HG02798 (cell line): ENCODE measurements around the gene INAFM2.

Source experiments
- ATAC-seq: cut with Tn5 transposase; IDR thresholded peaks from one replicate; pipeline ENCODE4 v1.9.1; 2021; ENCODE audit warnings: mild to moderate bottlenecking; ENCODE audit not compliant: unreplicated experiment, poor library complexity

INAFM2 gene

GRCh38 chr15:40338921-40339620 lies 15.6 kb downstream of the INAFM2 start:
- no peak for ATAC-seq

- no peak for ATAC-seq
These were observed 16.1 kb downstream of the INAFM2 start for GRCh38 chr15:40339621-40339945.

- no peak for ATAC-seq
These were observed 16.7 kb downstream of the INAFM2 start for GRCh38 chr15:40340038-40340739.

- ATAC-seq, result no peak
These were observed 17.4 kb downstream of the INAFM2 start, which contains the start of gene CCDC9B for GRCh38 chr15:40340740-40341400. CCDC9B (minus strand) TSS chr15:40340939; CDS start chr15:40340819, 120 bp downstream.

- ATAC-seq, result no peak
These were observed 19.2 kb downstream of the INAFM2 start for GRCh38 chr15:40342416-40343320.

GRCh38 chr15:40343512-40343911 lies 20.0 kb downstream of the INAFM2 start:
- ATAC-seq, result no peak

GRCh38 chr15:40344217-40344616 lies 20.7 kb downstream of the INAFM2 start:
- ATAC-seq, result no peak

- peak; percentile 56 for ATAC-seq
These were observed 21.2 kb downstream of the INAFM2 start for GRCh38 chr15:40344631-40345120.

GRCh38 chr15:40345225-40345866 lies 21.9 kb downstream of the INAFM2 start:
- ATAC-seq, result no peak

- ATAC-seq, result no peak
These were observed 22.5 kb downstream of the INAFM2 start for GRCh38 chr15:40345867-40346578.

- no peak for ATAC-seq
These were observed 23.4 kb downstream of the INAFM2 start for GRCh38 chr15:40346579-40347558.

GRCh38 chr15:40347559-40348473 lies 24.3 kb downstream of the INAFM2 start:
- ATAC-seq, result no peak

- no peak for ATAC-seq
These were observed 25.0 kb downstream of the INAFM2 start for GRCh38 chr15:40348474-40348870.

- ATAC-seq, result no peak
These were observed 25.7 kb downstream of the INAFM2 start for GRCh38 chr15:40349163-40349562.

GRCh38 chr15:40352281-40352901 lies 28.9 kb downstream of the INAFM2 start:
- ATAC-seq, result no peak

- ATAC-seq, result no peak
These were observed 30.2 kb downstream of the INAFM2 start for GRCh38 chr15:40353697-40354096.
